NCI-H2107 treated with DMSO at 0.1 percent for 48 hours (cell line): ENCODE data around the gene AFMID.
A peak's percentile ranks its signal among the peaks of the same experiment; 100 is the strongest.

ENCODE experiments used
- DNase-seq: peaks from one replicate; lab custom pipeline; 2025; ENCODE audit not compliant: unreplicated experiment; lab: John Stamatoyannopoulos, UW

The AFMID gene

DNA sequence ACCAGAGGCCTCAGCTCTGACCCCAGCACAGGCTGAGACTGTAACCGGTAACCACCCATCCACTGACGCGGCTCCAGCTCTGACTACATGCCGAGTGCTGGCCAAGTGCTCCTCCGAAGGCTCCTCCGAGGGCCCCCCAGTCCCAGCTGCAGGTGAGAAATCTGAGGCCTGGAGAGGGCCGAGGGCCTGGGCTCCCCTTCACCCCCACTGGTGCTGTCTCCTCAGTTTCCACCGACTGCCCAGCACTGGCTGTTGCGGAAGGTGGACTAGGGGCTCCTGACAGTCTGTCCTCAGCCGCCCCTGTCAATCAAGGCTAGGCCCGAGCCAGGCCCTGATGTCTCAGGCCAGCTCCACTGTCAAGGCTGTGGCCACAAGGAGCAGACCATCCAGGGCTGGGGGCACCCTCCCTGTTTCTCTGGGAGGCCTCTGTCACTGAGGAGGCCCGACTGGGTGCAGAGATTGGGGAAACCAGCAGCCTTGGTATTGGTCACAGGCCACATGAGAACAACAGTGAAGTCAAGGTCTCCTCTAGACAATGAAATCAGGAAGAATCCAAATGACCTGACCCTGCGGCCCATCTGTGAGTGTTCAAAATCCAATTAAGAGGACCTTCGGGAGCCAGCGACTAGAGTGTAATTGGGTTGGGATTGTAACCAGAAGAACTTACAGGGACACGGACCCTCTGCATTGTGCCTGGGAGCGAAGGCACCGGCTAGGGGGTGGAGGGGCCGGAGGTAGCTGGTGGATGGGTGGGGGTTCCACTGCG lies 49.4 kb downstream of the AFMID start:
- DNase-seq, result no peak

DNA sequence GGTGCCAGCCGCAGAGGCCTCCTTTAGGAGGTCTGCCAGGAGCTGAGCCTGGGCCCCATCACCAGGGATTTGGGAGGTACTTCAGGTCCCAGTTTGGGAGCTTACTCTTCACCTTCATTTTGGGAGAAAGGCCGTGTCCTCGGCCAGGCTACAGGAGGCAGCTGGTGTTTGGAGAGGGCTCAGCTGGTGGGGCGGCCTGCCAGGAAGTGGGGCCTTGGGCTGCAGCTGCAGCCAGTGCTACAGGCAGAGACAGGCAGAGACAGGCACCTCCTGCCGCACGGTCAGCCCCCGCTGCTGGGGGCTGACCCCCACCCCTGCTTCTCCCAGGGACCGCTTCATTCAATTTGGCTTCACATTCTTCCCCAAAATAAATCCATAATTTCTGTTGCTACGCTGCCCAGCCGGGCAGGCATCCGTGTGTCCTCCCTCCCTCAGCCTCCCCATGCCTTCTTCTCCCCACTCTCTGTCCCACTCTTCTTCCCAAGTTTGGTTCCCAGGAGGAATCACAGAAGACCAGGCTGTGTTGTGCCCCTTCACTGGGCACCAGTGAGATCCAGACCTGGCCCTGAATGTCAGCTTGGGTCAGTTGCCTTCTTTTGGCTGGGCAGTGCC lies 50.3 kb downstream of the AFMID start:
- no peak for DNase-seq

DNA sequence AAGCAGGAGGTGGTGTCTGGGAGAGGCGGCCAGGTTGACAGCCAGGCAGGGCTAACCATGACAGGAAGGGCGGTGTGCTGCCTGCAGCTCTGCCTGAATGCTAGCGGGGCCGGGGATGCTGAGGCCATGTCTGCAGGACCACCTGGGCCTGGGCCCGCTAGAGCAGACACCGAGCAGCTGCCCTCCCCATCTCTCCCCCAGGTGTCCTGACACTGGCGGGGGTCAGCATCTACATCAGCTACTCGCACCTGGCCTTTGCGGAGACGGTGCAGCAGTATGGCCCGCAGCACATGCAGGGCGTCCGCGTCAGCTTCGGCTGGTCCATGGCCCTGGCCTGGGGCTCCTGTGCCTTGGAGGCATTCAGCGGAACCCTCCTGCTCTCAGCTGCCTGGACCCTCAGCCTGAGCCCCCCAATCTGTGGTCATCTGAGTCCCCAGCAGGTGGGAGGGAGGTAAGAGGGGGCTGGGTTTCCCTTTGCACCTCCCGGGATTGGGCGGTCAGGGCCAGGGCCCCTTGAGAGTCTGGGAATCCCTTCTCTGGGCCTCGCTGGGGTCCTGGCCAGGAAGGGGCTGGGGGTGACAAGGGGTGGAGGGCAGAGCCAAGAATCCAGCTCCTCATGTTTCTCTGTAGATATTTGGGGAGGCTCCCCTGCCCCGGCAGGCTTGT lies 51.8 kb downstream of the AFMID start:
- no peak for DNase-seq

DNA sequence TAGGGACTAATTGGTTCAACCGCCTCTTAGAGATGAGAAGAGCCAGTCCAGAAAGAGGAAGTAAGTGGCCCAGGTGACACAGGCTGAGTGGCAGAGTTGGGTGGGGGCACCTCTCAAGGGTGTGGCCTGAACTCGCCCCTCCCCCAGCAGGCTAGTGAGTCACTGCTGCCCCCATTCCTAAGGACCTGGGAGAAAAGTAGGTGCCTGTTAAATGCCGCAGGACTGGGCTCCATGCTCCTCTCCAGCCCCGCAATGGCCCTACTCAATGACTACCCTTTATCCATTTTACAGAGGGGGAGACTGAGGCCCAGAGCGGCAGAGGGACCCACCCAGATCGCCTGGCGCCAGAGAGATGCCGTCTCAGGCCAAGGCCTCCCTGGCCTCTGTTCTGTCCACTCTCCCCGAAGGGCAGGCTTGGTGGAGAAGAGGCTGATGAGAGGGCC lies 52.3 kb downstream of the AFMID start:
- DNase-seq, result no peak

DNA sequence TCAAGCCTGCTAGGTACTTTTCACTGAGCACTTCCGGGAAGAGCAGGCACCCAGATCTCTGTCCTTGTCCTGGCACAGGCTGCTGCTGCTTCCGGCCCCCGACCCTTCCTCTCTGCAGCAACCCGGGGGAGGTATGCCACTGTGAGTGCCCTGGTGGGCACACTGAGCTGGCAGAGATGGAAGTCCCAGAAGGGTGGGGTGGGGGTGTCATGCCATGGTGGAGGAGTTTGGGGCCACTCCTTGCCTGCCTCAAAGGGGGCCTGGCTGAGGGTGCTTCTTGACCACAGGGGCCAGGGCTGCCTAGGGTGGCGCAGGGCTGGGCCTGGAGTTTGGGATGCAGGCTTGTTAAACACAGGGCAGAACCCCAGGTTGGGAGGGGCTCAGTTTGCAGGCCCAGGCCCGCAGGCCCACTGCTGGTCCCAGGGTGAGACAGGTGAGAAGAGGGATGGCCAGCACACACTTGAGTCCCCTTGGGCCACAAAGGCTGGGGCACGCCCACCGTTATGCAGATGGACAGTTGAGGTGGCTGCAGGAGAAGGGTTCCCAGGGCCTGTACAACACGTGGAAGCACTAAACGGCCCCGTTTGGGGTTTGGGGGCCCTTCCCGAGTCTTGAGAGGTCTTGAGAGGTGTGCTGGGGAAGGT lies 53.0 kb downstream of the AFMID start:
- DNase-seq, result no peak

DNA sequence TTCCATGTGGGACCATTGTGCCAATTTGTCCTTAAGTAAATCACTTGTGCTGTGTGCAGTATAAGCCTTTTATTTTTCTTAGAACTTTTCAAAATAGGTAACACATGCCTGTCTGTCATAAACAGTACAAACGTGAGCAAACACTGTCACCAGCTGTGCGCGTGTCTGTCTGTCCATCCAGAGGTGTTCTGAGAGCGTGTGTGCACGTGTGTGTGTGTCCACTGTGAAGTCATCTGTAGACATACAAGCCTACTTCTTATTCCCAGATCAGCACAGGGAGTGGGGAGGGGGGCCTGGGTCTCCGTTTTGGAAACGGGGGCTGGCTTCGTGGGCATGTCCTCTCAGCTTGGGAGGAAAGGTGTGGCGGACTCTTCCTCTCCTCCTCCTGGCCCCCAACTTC lies 53.7 kb downstream of the AFMID start:
- DNase-seq, result no peak

- DNase-seq, result no peak
Observed at GRCh38 chr17:78241277-78242023, 54.3 kb downstream of the AFMID start.

- no peak for DNase-seq
Observed at GRCh38 chr17:78242024-78242742, 55.0 kb downstream of the AFMID start.

DNA sequence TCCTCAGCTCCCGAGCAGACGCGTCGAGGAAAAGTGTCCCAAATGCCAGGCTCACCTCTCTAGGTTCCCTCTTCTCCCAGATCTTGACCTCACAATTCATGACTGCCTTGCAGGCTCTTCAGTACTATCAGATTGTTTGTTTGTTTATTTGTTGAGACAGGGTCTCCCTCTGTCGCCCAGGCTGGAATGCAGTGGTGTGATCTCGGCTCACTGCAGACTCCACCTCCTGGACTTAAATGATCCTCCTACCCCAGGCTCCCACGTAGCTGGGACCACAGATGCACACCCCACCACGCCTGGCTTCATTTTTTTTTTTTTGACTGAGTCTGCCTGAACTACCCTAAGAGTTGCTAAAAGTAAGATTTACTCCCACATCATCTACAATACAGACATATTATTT lies 60.1 kb downstream of the AFMID start:
- DNase-seq, result no peak

DNA sequence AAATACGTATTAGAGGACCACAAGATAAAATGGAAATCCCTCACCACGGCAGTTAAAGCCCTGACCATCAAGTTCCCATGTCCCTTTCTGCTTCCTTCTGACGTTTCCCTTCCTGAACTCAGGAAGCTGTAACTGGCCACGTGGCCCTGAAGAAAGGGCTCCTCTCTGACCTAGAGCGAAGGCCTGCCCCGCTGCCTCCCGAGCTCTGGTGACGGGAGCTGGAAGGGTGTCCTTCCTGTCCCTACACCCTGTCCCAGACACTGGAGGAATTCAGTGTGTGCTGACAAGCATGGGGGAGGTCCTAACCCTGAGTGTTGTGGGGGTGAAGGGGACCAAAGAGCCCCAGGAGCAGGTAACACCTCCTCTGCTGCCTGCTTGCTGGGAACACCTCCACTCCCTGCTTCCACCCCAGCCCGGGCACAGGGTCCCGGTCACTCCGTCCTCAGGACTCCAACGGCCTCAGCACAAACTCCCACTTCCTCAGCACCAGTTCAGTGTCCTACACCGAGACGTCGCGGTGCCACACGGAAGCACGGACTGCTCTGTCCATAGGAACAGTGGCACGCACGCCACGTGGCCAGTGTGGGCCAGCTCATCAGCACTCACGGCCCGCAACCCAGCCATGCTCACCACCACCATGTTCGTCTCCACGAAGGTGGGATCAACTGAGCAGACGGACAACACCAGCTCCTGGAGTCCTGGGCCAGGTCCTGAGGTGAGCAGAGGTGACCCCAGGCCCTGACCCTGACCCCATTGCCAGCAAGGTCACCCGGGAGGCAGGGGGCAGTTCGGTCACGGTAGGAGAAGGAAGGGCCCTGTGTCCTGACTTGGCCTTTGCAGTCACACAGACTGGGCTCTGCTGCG lies 61.1 kb downstream of the AFMID start:
- DNase-seq, result no peak

DNA sequence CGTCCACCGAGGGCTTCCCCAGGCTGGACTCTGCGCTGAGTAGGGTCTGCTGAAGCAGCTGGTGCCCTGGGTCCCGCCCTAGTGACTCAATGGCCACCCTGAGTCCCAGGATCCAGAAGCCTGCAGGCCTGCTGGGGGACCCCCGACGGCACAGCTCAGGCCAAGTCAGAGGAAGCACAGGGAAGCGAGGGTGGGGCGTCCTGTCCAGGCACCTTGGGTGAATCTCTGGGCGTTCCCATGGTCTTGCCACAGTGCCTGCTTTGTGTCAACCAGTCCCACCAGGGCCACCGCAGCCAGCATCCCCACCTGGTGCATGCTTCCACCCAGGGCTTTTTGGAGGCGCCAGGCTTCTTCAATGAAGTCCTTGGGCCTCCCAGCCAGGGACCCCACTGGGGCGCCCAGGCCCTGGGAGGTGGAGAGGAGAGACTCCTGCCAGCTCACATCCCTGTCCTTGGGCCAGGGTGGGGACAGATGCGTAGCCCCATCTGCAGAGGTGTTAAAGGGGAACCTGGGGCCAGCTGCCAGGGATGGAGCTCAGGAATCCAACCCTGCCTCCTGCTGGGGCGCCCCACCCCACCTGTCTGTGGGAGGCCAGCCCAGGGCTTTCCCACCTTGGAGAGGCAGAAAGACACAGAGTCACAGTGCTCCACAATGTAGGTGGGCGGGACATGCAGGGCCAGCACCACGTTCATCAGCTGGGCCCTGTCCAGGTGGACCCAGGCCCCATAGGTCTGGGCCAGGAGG lies 62.1 kb downstream of the AFMID start:
- DNase-seq, result no peak

- no peak for DNase-seq
Observed at GRCh38 chr17:78249818-78250806, 63.0 kb downstream of the AFMID start.

GRCh38 chr17:78250891-78251772 lies 64.0 kb downstream of the AFMID start:
- peak; percentile 58 for DNase-seq

- DNase-seq, result no peak
Observed at GRCh38 chr17:78251773-78252103, 64.6 kb downstream of the AFMID start.

DNA sequence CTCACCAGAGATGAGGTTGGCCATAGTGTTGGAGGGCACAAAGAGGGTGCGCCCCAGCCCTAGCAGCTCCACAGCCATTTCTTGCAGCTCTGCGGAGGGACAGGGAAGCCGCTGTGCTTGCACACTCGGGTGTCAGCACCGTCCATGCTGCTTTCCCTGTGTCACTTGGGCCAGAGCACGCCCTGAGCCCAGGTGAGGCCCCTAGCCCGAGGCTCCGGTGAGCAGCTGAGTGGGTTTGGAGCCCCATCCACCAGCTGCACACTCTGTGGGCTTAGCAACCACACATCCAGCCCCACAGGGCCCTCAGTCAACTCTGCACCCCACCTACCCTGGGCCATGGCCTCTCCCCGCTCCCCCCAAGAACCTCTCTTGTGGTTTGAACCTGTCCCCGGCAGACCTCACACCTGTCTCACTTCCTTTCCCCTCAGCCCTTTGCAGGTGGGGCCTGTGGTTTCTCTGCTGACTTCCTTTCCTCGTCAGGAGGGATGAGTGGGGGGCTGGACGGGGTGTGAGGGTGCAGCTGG lies 65.0 kb downstream of the AFMID start:
- peak; percentile 31 for DNase-seq
